OCI-LY3 (cell line): ENCODE results near the gene ZNF613.

Experiments
- CTCF ChIP-seq: fragments of 200-600, 300-600 bp; sonication (generic); IDR thresholded peaks from 2 replicates; pipeline ENCODE4 v1.5.1; 2014; ENCODE audit warnings: antibody characterized with exemption, low read length, low read depth
- EZH2phosphoT487 ChIP-seq: fragments of 200-600 bp; shearing (Covaris generic); IDR thresholded peaks from 2 replicates; pipeline ENCODE4 v1.6.1; 2018; ENCODE audit warnings: antibody characterized with exemption, mixed run types, low read depth

- no peak for TF ChIP-seq CTCF
- no peak for TF ChIP-seq EZH2phosphoT487
These were observed 587 bp downstream of the ZNF613 start for GRCh38 chr19:51927859-51928258.
